ENCODE measurements around the gene KRT86. TPM values are rescaled to one million over a fixed set of nuclear protein-coding genes. Genes with fewer than 3 reads are reported as not detected.

The KRT86 gene
- total and polyA plus RNA-seq, 2 of the 8 experiments (the other 6 are each of a cell fraction or from before 2014, with no cell fraction given): 0.12 TPM; not detected in 1

DNA sequence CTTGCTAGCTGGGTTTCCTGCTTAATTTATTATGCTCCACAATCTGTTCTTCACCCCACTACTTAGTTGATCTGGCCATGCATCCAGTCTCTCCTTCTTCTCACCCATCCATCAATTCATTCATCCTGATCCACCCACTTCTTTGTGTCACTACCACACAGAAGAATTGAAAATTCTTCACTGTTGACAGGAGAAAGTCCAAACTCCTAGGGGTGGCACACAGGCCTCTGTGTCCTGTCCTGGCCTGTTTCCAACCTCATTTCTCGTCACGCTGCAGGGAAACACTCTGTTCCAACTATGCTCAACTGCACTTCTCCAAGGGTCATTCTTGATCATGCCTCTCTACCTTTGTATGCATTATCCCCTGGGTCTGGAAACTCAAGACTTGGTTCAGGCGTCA, 57.4 kb downstream of the KRT86 start:
- Histone ChIP-seq H3K4me3 (ENCODE audit: extremely low read depth in 1 of 4, insufficient read depth in 2 of 4, low read depth in 3 of 4, low read length in 4 of 4) (no peak overlapping the region), H3K27ac (ENCODE audit: low read depth, low read length) (no peak overlapping the region), H4K91ac (replicated peaks; ENCODE audit: insufficient read length, low read length) (no peak overlapping the region), H3K4ac (replicated peaks; ENCODE audit: insufficient read length, low read depth, low read length) (no peak overlapping the region), H4K8ac (ENCODE audit: extremely low read depth, insufficient read depth, low read length) (no peak overlapping the region), H3K4me2 (ENCODE audit: insufficient read depth in 1 of 2, low read depth in 2 of 2, low read length in 2 of 2) (no peak overlapping the region), H2BK20ac (ENCODE audit: low read length) (no peak overlapping the region), H2BK120ac (replicated peaks; ENCODE audit: low read depth, low read length) (no peak overlapping the region), H2BK12ac (ENCODE audit: low read depth, low read length) (no peak overlapping the region), H3K23ac (ENCODE audit: insufficient read length) (no peak overlapping the region), H3K56ac (replicated peaks; ENCODE audit: insufficient read length, low read depth, low read length) (no peak overlapping the region), H2AK5ac (ENCODE audit: low read depth, low read length) (no peak overlapping the region), H3K9me3 (ENCODE audit: insufficient read depth in 2 of 2, low read depth in 1 of 2, low read length in 1 of 2) (no peaks in the 10 kb centered on the region), H2AFZ (ENCODE audit: low read length) (no peak overlapping the region), H3K4me1 (replicated peaks in 1 of 4; ENCODE audit: control insufficient read depth in 3 of 4, insufficient read depth in 4 of 4, low read length in 3 of 4) (peaks cover 0 to 3% (median 0%) of the 10 kb centered on the region in 4 experiments; a peak in 1 of 7 replicates), H3K79me2 (ENCODE audit: control insufficient read depth in 1 of 2, insufficient read depth in 2 of 2, low read length in 2 of 2) (no peaks in the 10 kb centered on the region), H3K23me2 (ENCODE audit: low read depth, low read length) (no peaks in the 10 kb centered on the region), H2BK5ac (ENCODE audit: low read depth, low read length) (no peak overlapping the region), H3K36me3 (ENCODE audit: control insufficient read depth in 2 of 4, insufficient read depth in 4 of 4, low read length in 3 of 4) (no peaks in the 10 kb centered on the region), H3K9ac (replicated peaks in 1 of 4; ENCODE audit: extremely low read depth in 1 of 4, low read depth in 3 of 4, low read length in 3 of 4) (no peak overlapping the region), H4K5ac (ENCODE audit: insufficient read length, low read depth, low read length) (no peak overlapping the region), H2BK15ac (ENCODE audit: low read length) (no peak overlapping the region), H3K79me1 (ENCODE audit: low read depth, low read length) (no peaks in the 10 kb centered on the region), H3K27me3 (replicated peaks in 1 of 4; ENCODE audit: control insufficient read depth in 3 of 4, extremely low read depth in 1 of 4, insufficient read depth in 3 of 4, low read length in 3 of 4) (no peaks in the 10 kb centered on the region), H4K20me1 (replicated peaks in 1 of 2; ENCODE audit: control insufficient read depth in 1 of 2, insufficient read depth in 2 of 2, low read length in 2 of 2) (no peaks in the 10 kb centered on the region), H3K14ac (ENCODE audit: insufficient read length) (no peak overlapping the region), H3K18ac (ENCODE audit: extremely low read depth, low read length) (no peak overlapping the region)
- ChIA-PET POLR2A (ENCODE audit: partially characterized antibody) (interaction anchor here (0.6 kb wide), 1 partner anchor 1458 kb away, joined by 3 read pairs; no protein-coding TSS in a partner anchor), CTCF (ENCODE audit: partially characterized antibody) (interaction anchor here (0.9 to 19.8 kb wide), 13 partner anchors 9 to 175 kb away, joined by 3 to 353 read pairs (median 5); partner anchors contain the start of gene KRT83)
- DNase-seq (ENCODE audit: low read depth in 1 of 2, low spot score in 2 of 2): no peak
- FAIRE-seq: no peak
- 84% methylated on average over 3 of the region's 3 CpGs; no CpG with 5 or more reads in 1 of the 2 experiments for WGBS, 2 experiments (ENCODE audit: extremely low coverage in 1 of 2, insufficient coverage in 1 of 2, insufficient read length in 1 of 2, insufficient replicate concordance in 2 of 2, low coverage in 1 of 2, low lambda C conversion rate in 2 of 2, missing lambda C conversion rate in 1 of 2)
- TF ChIP-seq NANOG (IDR thresholded peaks at IDR 0.05; ENCODE audit: insufficient read depth, low read depth, low read length, poor library complexity, severe bottlenecking) (no peak), SUZ12 (IDR thresholded peaks at IDR 0.05; ENCODE audit: low read length) (no peak), JUND (IDR thresholded peaks at IDR 0.05; ENCODE audit: low read length) (no peak), CHD2 (IDR thresholded peaks at IDR 0.05; ENCODE audit: low read length) (no peak), SRF (IDR thresholded peaks at IDR 0.05; ENCODE audit: low read depth, low read length) (no peak), RFX5 (IDR thresholded peaks at IDR 0.05; ENCODE audit: borderline replicate concordance, low read depth, low read length) (no peak), CTBP2 (IDR thresholded peaks at IDR 0.05; ENCODE audit: borderline replicate concordance, insufficient read depth, insufficient read length, low read length) (no peak), CHD1 (IDR thresholded peaks at IDR 0.05; ENCODE audit: low read depth, low read length) (no peak), POLR2A (IDR thresholded peaks at IDR 0.05; ENCODE audit: control extremely low read depth in 1 of 2, low read depth in 2 of 2, low read length in 2 of 2) (no peak), SP2 (IDR thresholded peaks at IDR 0.05; ENCODE audit: low read length) (no peak), POU5F1 (IDR thresholded peaks at IDR 0.05; ENCODE audit: low read depth, low read length) (no peak)
